Measurements from ENCODE around the gene HASPIN. TPM values are rescaled to one million over a fixed set of nuclear protein-coding genes. Genes with fewer than 3 reads are reported as not detected.

The HASPIN gene
- polyA plus RNA-seq (0.22 and 0.32 TPM in 2 replicates), polyA minus RNA-seq (0.46 and 0.49 TPM in 2 replicates)

GRCh38 chr17:3723556-3724377 lies at the start of gene HASPIN:
HASPIN (plus strand) TSS chr17:3723903; CDS start chr17:3723936, 33 bp downstream.
- H3K4me2 ChIP-seq (ENCODE audit: low read length), result peak within 1 kb of the TSS; percentile 87
- H3K27ac ChIP-seq (ENCODE audit: low read length), result peak within 1 kb of the TSS; percentile 76
- H3K9ac ChIP-seq (ENCODE audit: low read length), result peak within 1 kb of the TSS; percentile 86
- peak within 1 kb of the TSS; percentile 78 for H3K4me3 ChIP-seq (ENCODE audit: low read length)
- H3K9me3 ChIP-seq (ENCODE audit: low read length), result no peaks in the 10 kb centered on the region
- H3K27me3 ChIP-seq (ENCODE audit: insufficient read depth, low read depth, low read length), result no peaks in the 10 kb centered on the region
- TF ChIP-seq, protein P1, sequence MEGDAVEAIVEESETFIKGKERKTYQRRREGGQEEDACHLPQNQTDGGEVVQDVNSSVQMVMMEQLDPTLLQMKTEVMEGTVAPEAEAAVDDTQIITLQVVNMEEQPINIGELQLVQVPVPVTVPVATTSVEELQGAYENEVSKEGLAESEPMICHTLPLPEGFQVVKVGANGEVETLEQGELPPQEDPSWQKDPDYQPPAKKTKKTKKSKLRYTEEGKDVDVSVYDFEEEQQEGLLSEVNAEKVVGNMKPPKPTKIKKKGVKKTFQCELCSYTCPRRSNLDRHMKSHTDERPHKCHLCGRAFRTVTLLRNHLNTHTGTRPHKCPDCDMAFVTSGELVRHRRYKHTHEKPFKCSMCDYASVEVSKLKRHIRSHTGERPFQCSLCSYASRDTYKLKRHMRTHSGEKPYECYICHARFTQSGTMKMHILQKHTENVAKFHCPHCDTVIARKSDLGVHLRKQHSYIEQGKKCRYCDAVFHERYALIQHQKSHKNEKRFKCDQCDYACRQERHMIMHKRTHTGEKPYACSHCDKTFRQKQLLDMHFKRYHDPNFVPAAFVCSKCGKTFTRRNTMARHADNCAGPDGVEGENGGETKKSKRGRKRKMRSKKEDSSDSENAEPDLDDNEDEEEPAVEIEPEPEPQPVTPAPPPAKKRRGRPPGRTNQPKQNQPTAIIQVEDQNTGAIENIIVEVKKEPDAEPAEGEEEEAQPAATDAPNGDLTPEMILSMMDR (IDR thresholded peaks at IDR 0.05; ENCODE audit: poor library complexity, severe bottlenecking), result peak; percentile 54
- TF ChIP-seq TAF1 (IDR thresholded peaks at IDR 0.05; ENCODE audit: low read depth) (peak; percentile 94), EZH2 (IDR thresholded peaks at IDR 0.05; ENCODE audit: borderline replicate concordance, insufficient read depth, low read length, poor library complexity, severe bottlenecking) (no peak), POLR2AphosphoS5 (IDR thresholded peaks at IDR 0.05) (peak; percentile 93), MXI1 (conservative IDR thresholded peaks at IDR 0.05; ENCODE audit: poor library complexity, severe bottlenecking) (peak; percentile 99), REST (IDR thresholded peaks at IDR 0.05; ENCODE audit: borderline replicate concordance) (peak; percentile 88), SMC3 (conservative IDR thresholded peaks at IDR 0.05; ENCODE audit: poor library complexity) (peak; percentile 55), EP300 (conservative IDR thresholded peaks at IDR 0.05; ENCODE audit: poor library complexity, severe bottlenecking) (peak; percentile 62), RAD21 (conservative IDR thresholded peaks at IDR 0.05) (peak; percentile 35)
- peak within 1 kb of the TSS; percentile 62 for H2AFZ ChIP-seq (ENCODE audit: low read depth, low read length)
- no peaks in the 10 kb centered on the region for H3K36me3 ChIP-seq (ENCODE audit: insufficient read depth, low read length)
- no peaks in the 10 kb centered on the region for H3K9me2 ChIP-seq (ENCODE audit: insufficient read depth, low read length)
- H4K20me1 ChIP-seq (ENCODE audit: insufficient read depth), result no peaks in the 10 kb centered on the region
- H3K79me2 ChIP-seq (replicated peaks; ENCODE audit: insufficient read depth, low read length), result peaks cover 13% of the 10 kb centered on the region
- H3F3A ChIP-seq (ENCODE audit: insufficient read depth, low read length, poor library complexity, severe bottlenecking), result peaks cover 5% of the 10 kb centered on the region

GRCh38 chr17:3675886-3676285 lies 47.8 kb upstream of the HASPIN start:
- Histone ChIP-seq H3K79me2 (replicated peaks; ENCODE audit: insufficient read depth, low read length) (no peaks in the 10 kb centered on the region), H3K4me3 (ENCODE audit: low read length) (no peak overlapping the region), H2AFZ (ENCODE audit: low read depth, low read length) (no peak overlapping the region), H3K4me2 (ENCODE audit: low read length) (no peak overlapping the region), H3K9me3 (ENCODE audit: low read length) (no peaks in the 10 kb centered on the region), H3K27ac (ENCODE audit: low read length) (no peak overlapping the region), H3K36me3 (ENCODE audit: insufficient read depth, low read length) (no peaks in the 10 kb centered on the region), H3K9me2 (ENCODE audit: insufficient read depth, low read length) (no peaks in the 10 kb centered on the region), H3K9ac (ENCODE audit: low read length) (no peak overlapping the region), H3F3A (ENCODE audit: insufficient read depth, low read length, poor library complexity, severe bottlenecking) (no peaks in the 10 kb centered on the region), H4K20me1 (ENCODE audit: insufficient read depth) (no peaks in the 10 kb centered on the region), H3K27me3 (ENCODE audit: insufficient read depth, low read depth, low read length) (no peaks in the 10 kb centered on the region)
- no peak for TF ChIP-seq MXI1 (conservative IDR thresholded peaks at IDR 0.05; ENCODE audit: poor library complexity, severe bottlenecking)
- TF ChIP-seq, protein P1 (IDR thresholded peaks at IDR 0.05; ENCODE audit: poor library complexity, severe bottlenecking), result no peak
- no peak for TF ChIP-seq REST (IDR thresholded peaks at IDR 0.05; ENCODE audit: borderline replicate concordance)
- TF ChIP-seq TAF1 (IDR thresholded peaks at IDR 0.05; ENCODE audit: low read depth), result no peak
- no peak for TF ChIP-seq POLR2AphosphoS5 (IDR thresholded peaks at IDR 0.05)
- TF ChIP-seq RAD21 (conservative IDR thresholded peaks at IDR 0.05), result no peak

Data from neural cell (in vitro differentiated cells).